ENCODE data around the gene BICDL2.

BICDL2 gene

GRCh38 chr16:3025032-3026002 lies 11.4 kb downstream of the BICDL2 start:
- Histone ChIP-seq H3K27me3 (ENCODE audit: control insufficient read depth in 3 of 3, insufficient read depth in 3 of 3, low read depth in 1 of 3, low read length in 3 of 3) (no peaks in the 10 kb centered on the region), H3K36me3 (replicated peaks in 1 of 2; ENCODE audit: control insufficient read depth in 2 of 2, insufficient read depth in 2 of 2, low read length in 2 of 2) (peaks cover 9 to 26% of the 10 kb centered on the region in 2 donors), H3K18ac (ENCODE audit: low read length) (no peak overlapping the region), H2BK5ac (ENCODE audit: low read length) (no peak overlapping the region), H2BK15ac (ENCODE audit: low read length) (no peak overlapping the region), H3K79me1 (ENCODE audit: low read depth, low read length) (peaks cover 3% of the 10 kb centered on the region), H3K4me2 (ENCODE audit: insufficient read depth, low read length, poor library complexity, severe bottlenecking) (no peak overlapping the region), H3K14ac (ENCODE audit: low read length) (no peak overlapping the region), H3K4me3 (ENCODE audit: low read length in 2 of 2) (no peak overlapping the region), H3K9me3 (replicated peaks in 1 of 2; ENCODE audit: control insufficient read depth in 2 of 2, insufficient read depth in 1 of 2, low read depth in 1 of 2, low read length in 2 of 2) (no peaks in the 10 kb centered on the region), H3K4me1 (ENCODE audit: control insufficient read depth in 2 of 2, insufficient read depth in 1 of 2, low read depth in 1 of 2, low read length in 2 of 2) (peaks cover 23% of the 10 kb centered on the region in 2 donors), H3K4ac (ENCODE audit: low read length) (no peak overlapping the region), H2AFZ (ENCODE audit: low read length) (no peak overlapping the region), H3K9ac (ENCODE audit: low read depth, low read length, poor library complexity) (no peak overlapping the region), H2BK120ac (ENCODE audit: low read depth, low read length) (no peak overlapping the region), H2BK12ac (ENCODE audit: low read length) (no peak overlapping the region), H2AK5ac (ENCODE audit: low read depth, low read length) (no peak overlapping the region), H3K27ac (replicated peaks; ENCODE audit: low read length) (no peak overlapping the region), H3K23ac (ENCODE audit: low read depth, low read length, poor library complexity) (no peak overlapping the region), H4K91ac (ENCODE audit: low read depth, low read length, poor library complexity) (no peak overlapping the region), H4K8ac (ENCODE audit: low read depth, low read length) (no peak overlapping the region)
- DNase-seq (ENCODE audit: low spot score), result no peak
- WGBS, 2 donors (ENCODE audit: extremely low coverage in 2 of 2, insufficient read length in 2 of 2, insufficient replicate concordance in 1 of 2), result no CpG with 5 or more reads among the region's 18 CpGs

- Histone ChIP-seq H2BK12ac (ENCODE audit: low read length) (peak within 1 kb of the TSS; percentile 81), H3K27ac (replicated peaks; ENCODE audit: low read length) (peak within 1 kb of the TSS; percentile 89), H3K4me2 (ENCODE audit: insufficient read depth, low read length, poor library complexity, severe bottlenecking) (peak within 1 kb of the TSS; percentile 100), H2BK15ac (ENCODE audit: low read length) (peak within 1 kb of the TSS; percentile 97), H3K18ac (ENCODE audit: low read length) (peak within 1 kb of the TSS; percentile 99), H3K9me3 (replicated peaks in 1 of 2; ENCODE audit: control insufficient read depth in 2 of 2, insufficient read depth in 1 of 2, low read depth in 1 of 2, low read length in 2 of 2) (no peaks in the 10 kb centered on the region), H3K79me1 (ENCODE audit: low read depth, low read length) (peaks cover 5% of the 10 kb centered on the region), H2BK120ac (ENCODE audit: low read depth, low read length) (peak within 1 kb of the TSS; percentile 64), H4K91ac (ENCODE audit: low read depth, low read length, poor library complexity) (no peak within 1 kb of the TSS), H3K14ac (ENCODE audit: low read length) (no peak within 1 kb of the TSS), H3K4me1 (ENCODE audit: control insufficient read depth in 2 of 2, insufficient read depth in 1 of 2, low read depth in 1 of 2, low read length in 2 of 2) (peaks cover 23 to 26% of the 10 kb centered on the region in 2 donors), H3K36me3 (replicated peaks in 1 of 2; ENCODE audit: control insufficient read depth in 2 of 2, insufficient read depth in 2 of 2, low read length in 2 of 2) (peaks cover 9 to 26% of the 10 kb centered on the region in 2 donors), H3K23ac (ENCODE audit: low read depth, low read length, poor library complexity) (peak within 1 kb of the TSS; percentile 96), H2AK5ac (ENCODE audit: low read depth, low read length) (peak within 1 kb of the TSS; percentile 98), H2AFZ (ENCODE audit: low read length) (peak within 1 kb of the TSS; percentile 95), H3K27me3 (ENCODE audit: control insufficient read depth in 3 of 3, insufficient read depth in 3 of 3, low read depth in 1 of 3, low read length in 3 of 3) (no peaks in the 10 kb centered on the region), H3K9ac (ENCODE audit: low read depth, low read length, poor library complexity) (peak within 1 kb of the TSS; percentile 87), H2BK5ac (ENCODE audit: low read length) (peak within 1 kb of the TSS; percentile 71), H3K4me3 (ENCODE audit: low read length in 2 of 2) (peak within 1 kb of the TSS; percentile 66 to 82), H4K8ac (ENCODE audit: low read depth, low read length) (no peak within 1 kb of the TSS), H3K4ac (ENCODE audit: low read length) (no peak within 1 kb of the TSS)
- no CpG with 5 or more reads among the region's 69 CpGs for WGBS, 2 donors (ENCODE audit: extremely low coverage in 2 of 2, insufficient read length in 2 of 2, insufficient replicate concordance in 1 of 2)
- DNase-seq (ENCODE audit: low spot score), result peak; percentile 97
Observed at GRCh38 chr16:3023669-3024478, 12.9 kb downstream of the BICDL2 start, which contains the start of the genes HCFC1R1 and THOC6. Gene HCFC1R1, minus strand, starts transcription at chr16:3023942. Its CDS starts 1 bp downstream, at chr16:3023941. Gene THOC6, plus strand, starts transcription at chr16:3024035. Its CDS starts 292 bp downstream, at chr16:3024327.

GRCh38 chr16:3023415-3023668 lies 13.4 kb downstream of the BICDL2 start:
- H2BK120ac ChIP-seq (ENCODE audit: low read depth, low read length), result no peak overlapping the region
- peak overlapping the region; percentile 66 to 82 for H3K4me3 ChIP-seq (ENCODE audit: low read length in 2 of 2)
- H2AK5ac ChIP-seq (ENCODE audit: low read depth, low read length), result peak overlapping the region; percentile 98
- H2BK5ac ChIP-seq (ENCODE audit: low read length), result peak overlapping the region; percentile 71
- no peaks in the 10 kb centered on the region for H3K9me3 ChIP-seq (replicated peaks in 1 of 2; ENCODE audit: control insufficient read depth in 2 of 2, insufficient read depth in 1 of 2, low read depth in 1 of 2, low read length in 2 of 2)
- peak overlapping the region; percentile 81 for H2BK12ac ChIP-seq (ENCODE audit: low read length)
- peak overlapping the region; percentile 38 for H3K27ac ChIP-seq (replicated peaks; ENCODE audit: low read length)
- H3K79me1 ChIP-seq (ENCODE audit: low read depth, low read length), result peaks cover 5% of the 10 kb centered on the region
- H2AFZ ChIP-seq (ENCODE audit: low read length), result peak overlapping the region; percentile 95
- H4K91ac ChIP-seq (ENCODE audit: low read depth, low read length, poor library complexity), result no peak overlapping the region
- peaks cover 9 to 26% of the 10 kb centered on the region in 2 donors for H3K36me3 ChIP-seq (replicated peaks in 1 of 2; ENCODE audit: control insufficient read depth in 2 of 2, insufficient read depth in 2 of 2, low read length in 2 of 2)
- H3K4me2 ChIP-seq (ENCODE audit: insufficient read depth, low read length, poor library complexity, severe bottlenecking), result peak overlapping the region; percentile 100
- H3K9ac ChIP-seq (ENCODE audit: low read depth, low read length, poor library complexity), result peak overlapping the region; percentile 87
- H3K27me3 ChIP-seq (ENCODE audit: control insufficient read depth in 3 of 3, insufficient read depth in 3 of 3, low read depth in 1 of 3, low read length in 3 of 3), result peaks cover 0 to 1% (median 0%) of the 10 kb centered on the region in 3 experiments
- H3K4me1 ChIP-seq (ENCODE audit: control insufficient read depth in 2 of 2, insufficient read depth in 1 of 2, low read depth in 1 of 2, low read length in 2 of 2), result peaks cover 23 to 26% of the 10 kb centered on the region in 2 donors
- no CpG with 5 or more reads among the region's 6 CpGs for WGBS, 2 donors (ENCODE audit: extremely low coverage in 2 of 2, insufficient read length in 2 of 2, insufficient replicate concordance in 1 of 2)
- peak overlapping the region; percentile 96 for H3K23ac ChIP-seq (ENCODE audit: low read depth, low read length, poor library complexity)
- no peak for DNase-seq (ENCODE audit: low spot score)
- no peak overlapping the region for H3K14ac ChIP-seq (ENCODE audit: low read length)
- H3K4ac ChIP-seq (ENCODE audit: low read length), result no peak overlapping the region
- peak overlapping the region; percentile 98 for H3K18ac ChIP-seq (ENCODE audit: low read length)
- H2BK15ac ChIP-seq (ENCODE audit: low read length), result peak overlapping the region; percentile 97
- H4K8ac ChIP-seq (ENCODE audit: low read depth, low read length), result no peak overlapping the region

Measured in neuronal stem cell (in vitro differentiated cells).